ENCODE results near the gene AMBP.
A peak's percentile ranks its signal among the peaks of the same experiment; 100 is the strongest.

Gene AMBP

DNA sequence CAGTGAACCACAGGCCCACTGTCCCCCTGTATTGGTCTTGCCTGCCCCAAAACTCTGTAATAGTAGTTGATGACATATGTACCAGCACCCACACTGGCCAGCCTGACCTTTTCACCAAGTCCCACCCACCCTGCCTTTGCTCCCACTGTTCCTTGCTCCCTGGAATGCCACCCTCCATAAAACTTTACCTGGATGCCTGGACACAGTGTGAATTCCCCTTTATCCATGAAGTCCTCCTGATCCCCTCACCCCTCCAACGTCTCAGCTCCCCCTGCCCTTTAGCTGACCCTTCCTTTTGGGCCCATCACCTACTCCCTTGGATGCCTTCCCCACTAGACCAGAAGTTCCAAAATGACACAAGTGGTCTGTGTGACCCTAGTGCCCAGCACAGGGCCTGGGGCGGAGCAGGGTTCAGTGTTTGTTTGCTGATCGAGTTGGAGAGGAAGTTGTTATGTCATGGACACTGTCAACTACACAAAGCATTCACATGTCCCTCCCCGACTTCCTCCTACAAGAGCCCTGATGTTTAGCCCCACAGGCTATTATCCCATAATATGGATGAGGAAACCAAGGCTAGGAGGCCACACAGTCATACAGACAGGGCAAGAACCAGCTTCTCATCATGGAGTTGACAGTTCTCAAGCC, 16.1 kb downstream of the AMBP start:
- Histone ChIP-seq H3K18ac (ENCODE audit: low read length) (no peak overlapping the region), H3K9ac (ENCODE audit: low read depth, low read length, poor library complexity) (no peak overlapping the region), H2BK15ac (ENCODE audit: low read length) (no peak overlapping the region), H2BK12ac (ENCODE audit: low read length) (no peak overlapping the region), H3K79me1 (ENCODE audit: low read depth, low read length) (no peaks in the 10 kb centered on the region), H3K14ac (ENCODE audit: low read length) (no peak overlapping the region), H3K27me3 (ENCODE audit: control insufficient read depth in 3 of 3, insufficient read depth in 3 of 3, low read depth in 1 of 3, low read length in 3 of 3) (no peaks in the 10 kb centered on the region), H4K91ac (ENCODE audit: low read depth, low read length, poor library complexity) (no peak overlapping the region), H3K4ac (ENCODE audit: low read length) (no peak overlapping the region), H3K27ac (replicated peaks; ENCODE audit: low read length) (no peak overlapping the region), H3K4me1 (ENCODE audit: control insufficient read depth in 2 of 2, insufficient read depth in 1 of 2, low read depth in 1 of 2, low read length in 2 of 2) (peaks cover 0 to 2% of the 10 kb centered on the region in 2 donors), H2BK5ac (ENCODE audit: low read length) (no peak overlapping the region), H4K8ac (ENCODE audit: low read depth, low read length) (no peak overlapping the region), H3K4me3 (ENCODE audit: low read length in 2 of 2) (no peak overlapping the region), H3K4me2 (ENCODE audit: insufficient read depth, low read length, poor library complexity, severe bottlenecking) (no peak overlapping the region), H3K36me3 (replicated peaks in 1 of 2; ENCODE audit: control insufficient read depth in 2 of 2, insufficient read depth in 2 of 2, low read length in 2 of 2) (peaks cover 2 to 5% of the 10 kb centered on the region in 2 donors), H3K23ac (ENCODE audit: low read depth, low read length, poor library complexity) (no peak overlapping the region), H2BK120ac (ENCODE audit: low read depth, low read length) (no peak overlapping the region), H2AFZ (ENCODE audit: low read length) (no peak overlapping the region), H3K9me3 (replicated peaks in 1 of 2; ENCODE audit: control insufficient read depth in 2 of 2, insufficient read depth in 1 of 2, low read depth in 1 of 2, low read length in 2 of 2) (no peaks in the 10 kb centered on the region), H2AK5ac (ENCODE audit: low read depth, low read length) (no peak overlapping the region)
- whole genome bisulfite sequencing, 2 donors (ENCODE audit: extremely low coverage in 2 of 2, insufficient read length in 2 of 2, insufficient replicate concordance in 1 of 2): no CpG with 5 or more reads among the region's 4 CpGs
- DNase-seq (ENCODE audit: low spot score): no peak

GRCh38 chr9:114061292-114061691, 16.8 kb downstream of the AMBP start:
- no peak overlapping the region for H2AFZ ChIP-seq (ENCODE audit: low read length)
- no peak overlapping the region for H3K4ac ChIP-seq (ENCODE audit: low read length)
- no peak overlapping the region for H3K4me2 ChIP-seq (ENCODE audit: insufficient read depth, low read length, poor library complexity, severe bottlenecking)
- no peak overlapping the region for H2BK15ac ChIP-seq (ENCODE audit: low read length)
- no peak overlapping the region for H3K27ac ChIP-seq (replicated peaks; ENCODE audit: low read length)
- H2BK5ac ChIP-seq (ENCODE audit: low read length): no peak overlapping the region
- no peak overlapping the region for H4K8ac ChIP-seq (ENCODE audit: low read depth, low read length)
- no peak overlapping the region for H3K4me3 ChIP-seq (ENCODE audit: low read length in 2 of 2)
- no peak overlapping the region for H3K18ac ChIP-seq (ENCODE audit: low read length)
- no CpG with 5 or more reads among the region's 12 CpGs for WGBS, 2 donors (ENCODE audit: extremely low coverage in 2 of 2, insufficient read length in 2 of 2, insufficient replicate concordance in 1 of 2)
- H2BK120ac ChIP-seq (ENCODE audit: low read depth, low read length): no peak overlapping the region
- H3K36me3 ChIP-seq (replicated peaks in 1 of 2; ENCODE audit: control insufficient read depth in 2 of 2, insufficient read depth in 2 of 2, low read length in 2 of 2): peaks cover 2 to 5% of the 10 kb centered on the region in 2 donors
- H3K9me3 ChIP-seq (replicated peaks in 1 of 2; ENCODE audit: control insufficient read depth in 2 of 2, insufficient read depth in 1 of 2, low read depth in 1 of 2, low read length in 2 of 2): peaks cover 0 to 2% of the 10 kb centered on the region in 2 donors
- no peak overlapping the region for H3K9ac ChIP-seq (ENCODE audit: low read depth, low read length, poor library complexity)
- no peak overlapping the region for H2AK5ac ChIP-seq (ENCODE audit: low read depth, low read length)
- H3K14ac ChIP-seq (ENCODE audit: low read length): no peak overlapping the region
- no peak for DNase-seq (ENCODE audit: low spot score)
- H3K4me1 ChIP-seq (ENCODE audit: control insufficient read depth in 2 of 2, insufficient read depth in 1 of 2, low read depth in 1 of 2, low read length in 2 of 2): peaks cover 0 to 2% of the 10 kb centered on the region in 2 donors
- no peak overlapping the region for H2BK12ac ChIP-seq (ENCODE audit: low read length)
- H4K91ac ChIP-seq (ENCODE audit: low read depth, low read length, poor library complexity): no peak overlapping the region
- H3K27me3 ChIP-seq (ENCODE audit: control insufficient read depth in 3 of 3, insufficient read depth in 3 of 3, low read depth in 1 of 3, low read length in 3 of 3): no peaks in the 10 kb centered on the region
- no peak overlapping the region for H3K23ac ChIP-seq (ENCODE audit: low read depth, low read length, poor library complexity)
- H3K79me1 ChIP-seq (ENCODE audit: low read depth, low read length): no peaks in the 10 kb centered on the region

- Histone ChIP-seq H3K4ac (ENCODE audit: low read length) (no peak overlapping the region), H2BK120ac (ENCODE audit: low read depth, low read length) (no peak overlapping the region), H2AFZ (ENCODE audit: low read length) (no peak overlapping the region), H3K23ac (ENCODE audit: low read depth, low read length, poor library complexity) (no peak overlapping the region), H4K91ac (ENCODE audit: low read depth, low read length, poor library complexity) (no peak overlapping the region), H2BK12ac (ENCODE audit: low read length) (no peak overlapping the region), H3K4me2 (ENCODE audit: insufficient read depth, low read length, poor library complexity, severe bottlenecking) (no peak overlapping the region), H3K9me3 (replicated peaks in 1 of 2; ENCODE audit: control insufficient read depth in 2 of 2, insufficient read depth in 1 of 2, low read depth in 1 of 2, low read length in 2 of 2) (peaks cover 0 to 2% of the 10 kb centered on the region in 2 donors), H2BK15ac (ENCODE audit: low read length) (no peak overlapping the region), H3K36me3 (replicated peaks in 1 of 2; ENCODE audit: control insufficient read depth in 2 of 2, insufficient read depth in 2 of 2, low read length in 2 of 2) (peaks cover 2 to 8% of the 10 kb centered on the region in 2 donors), H2BK5ac (ENCODE audit: low read length) (no peak overlapping the region), H3K4me3 (ENCODE audit: low read length in 2 of 2) (no peak overlapping the region), H4K8ac (ENCODE audit: low read depth, low read length) (no peak overlapping the region), H3K18ac (ENCODE audit: low read length) (peak overlapping the region; percentile 21), H3K4me1 (ENCODE audit: control insufficient read depth in 2 of 2, insufficient read depth in 1 of 2, low read depth in 1 of 2, low read length in 2 of 2) (peaks cover 0 to 2% of the 10 kb centered on the region in 2 donors), H3K27me3 (ENCODE audit: control insufficient read depth in 3 of 3, insufficient read depth in 3 of 3, low read depth in 1 of 3, low read length in 3 of 3) (no peaks in the 10 kb centered on the region), H3K27ac (replicated peaks; ENCODE audit: low read length) (no peak overlapping the region), H3K9ac (ENCODE audit: low read depth, low read length, poor library complexity) (no peak overlapping the region), H2AK5ac (ENCODE audit: low read depth, low read length) (no peak overlapping the region), H3K79me1 (ENCODE audit: low read depth, low read length) (no peaks in the 10 kb centered on the region), H3K14ac (ENCODE audit: low read length) (no peak overlapping the region)
- DNase-seq (ENCODE audit: low spot score): no peak
- no CpG with 5 or more reads among the region's 9 CpGs for WGBS, 2 donors (ENCODE audit: extremely low coverage in 2 of 2, insufficient read length in 2 of 2, insufficient replicate concordance in 1 of 2)
Measured at GRCh38 chr9:114060711-114061110, 17.4 kb downstream of the AMBP start.

DNA sequence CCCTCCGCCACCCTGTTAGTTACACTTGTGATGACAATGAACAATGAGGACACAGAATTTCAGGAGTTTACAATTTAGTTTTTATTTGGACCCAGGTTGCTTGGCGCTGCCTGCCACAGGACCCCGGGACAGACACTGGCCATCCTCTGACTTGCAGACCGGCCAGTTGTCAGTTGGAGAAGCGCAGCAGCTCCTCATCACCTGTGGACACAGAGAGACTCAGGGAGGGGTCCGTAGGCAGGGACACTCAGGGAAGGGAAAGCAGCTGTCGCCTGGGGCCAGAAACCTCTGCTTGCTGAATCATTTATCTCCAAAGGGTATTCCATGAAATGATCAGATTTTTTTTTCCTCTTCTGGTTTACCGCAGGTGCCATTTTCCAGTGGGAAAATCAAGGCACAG, 18.0 kb downstream of the AMBP start:
- Histone ChIP-seq H3K79me1 (ENCODE audit: low read depth, low read length) (no peaks in the 10 kb centered on the region), H3K27me3 (ENCODE audit: control insufficient read depth in 3 of 3, insufficient read depth in 3 of 3, low read depth in 1 of 3, low read length in 3 of 3) (no peaks in the 10 kb centered on the region), H4K91ac (ENCODE audit: low read depth, low read length, poor library complexity) (no peak overlapping the region), H3K4ac (ENCODE audit: low read length) (no peak overlapping the region), H3K23ac (ENCODE audit: low read depth, low read length, poor library complexity) (no peak overlapping the region), H3K9ac (ENCODE audit: low read depth, low read length, poor library complexity) (no peak overlapping the region), H3K18ac (ENCODE audit: low read length) (no peak overlapping the region), H3K9me3 (replicated peaks in 1 of 2; ENCODE audit: control insufficient read depth in 2 of 2, insufficient read depth in 1 of 2, low read depth in 1 of 2, low read length in 2 of 2) (peaks cover 0 to 2% of the 10 kb centered on the region in 2 donors), H2AFZ (ENCODE audit: low read length) (no peak overlapping the region), H2BK5ac (ENCODE audit: low read length) (no peak overlapping the region), H3K36me3 (replicated peaks in 1 of 2; ENCODE audit: control insufficient read depth in 2 of 2, insufficient read depth in 2 of 2, low read length in 2 of 2) (peaks cover 2 to 9% of the 10 kb centered on the region in 2 donors), H3K27ac (replicated peaks; ENCODE audit: low read length) (no peak overlapping the region), H3K4me1 (ENCODE audit: control insufficient read depth in 2 of 2, insufficient read depth in 1 of 2, low read depth in 1 of 2, low read length in 2 of 2) (peaks cover 0 to 2% of the 10 kb centered on the region in 2 donors), H3K4me3 (ENCODE audit: low read length in 2 of 2) (no peak overlapping the region), H3K4me2 (ENCODE audit: insufficient read depth, low read length, poor library complexity, severe bottlenecking) (no peak overlapping the region), H2BK120ac (ENCODE audit: low read depth, low read length) (no peak overlapping the region), H3K14ac (ENCODE audit: low read length) (no peak overlapping the region), H2AK5ac (ENCODE audit: low read depth, low read length) (no peak overlapping the region), H4K8ac (ENCODE audit: low read depth, low read length) (no peak overlapping the region), H2BK15ac (ENCODE audit: low read length) (no peak overlapping the region), H2BK12ac (ENCODE audit: low read length) (no peak overlapping the region)
- no peak for DNase-seq (ENCODE audit: low spot score)
- no CpG with 5 or more reads among the region's 8 CpGs for whole genome bisulfite sequencing, 2 donors (ENCODE audit: extremely low coverage in 2 of 2, insufficient read length in 2 of 2, insufficient replicate concordance in 1 of 2)
